Measurements from ENCODE around the gene CNDP1.

CNDP1 gene

GRCh38 chr18:74544898-74545297, 10.6 kb downstream of the CNDP1 start:
- no peak for DNase-seq (ENCODE audit: low read depth)
- TF ChIP-seq MYC (IDR thresholded peaks at IDR 0.05; ENCODE audit: low read depth, low read length): no peak
- TF ChIP-seq POLR2A (IDR thresholded peaks at IDR 0.05; ENCODE audit: extremely low read depth, insufficient read length): no peak
- TF ChIP-seq MAX (IDR thresholded peaks at IDR 0.05; ENCODE audit: low read depth, low read length): no peak
- no peak for TF ChIP-seq CTCF (IDR thresholded peaks at IDR 0.05; ENCODE audit: low read depth, low read length)
- H3K4me3 ChIP-seq (ENCODE audit: low read depth, low read length): no peak overlapping the region

- H3K4me3 ChIP-seq (ENCODE audit: low read depth, low read length): no peak overlapping the region
- no peak for TF ChIP-seq MYC (IDR thresholded peaks at IDR 0.05; ENCODE audit: low read depth, low read length)
- no peak for TF ChIP-seq POLR2A (IDR thresholded peaks at IDR 0.05; ENCODE audit: extremely low read depth, insufficient read length)
- no peak for TF ChIP-seq MAX (IDR thresholded peaks at IDR 0.05; ENCODE audit: low read depth, low read length)
- no peak for TF ChIP-seq CTCF (IDR thresholded peaks at IDR 0.05; ENCODE audit: low read depth, low read length)
- DNase-seq (ENCODE audit: low read depth): no peak
These were observed 11.7 kb downstream of the CNDP1 start for GRCh38 chr18:74546007-74546406.

GRCh38 chr18:74546751-74547530, 12.6 kb downstream of the CNDP1 start:
- no peak overlapping the region for H3K4me3 ChIP-seq (ENCODE audit: low read depth, low read length)
- TF ChIP-seq CTCF (IDR thresholded peaks at IDR 0.05; ENCODE audit: low read depth, low read length): no peak
- TF ChIP-seq MYC (IDR thresholded peaks at IDR 0.05; ENCODE audit: low read depth, low read length): no peak
- TF ChIP-seq MAX (IDR thresholded peaks at IDR 0.05; ENCODE audit: low read depth, low read length): no peak
- TF ChIP-seq POLR2A (IDR thresholded peaks at IDR 0.05; ENCODE audit: extremely low read depth, insufficient read length): no peak
- DNase-seq (ENCODE audit: low read depth): no peak

- TF ChIP-seq POLR2A (IDR thresholded peaks at IDR 0.05; ENCODE audit: extremely low read depth, insufficient read length): no peak
- no peak for TF ChIP-seq MAX (IDR thresholded peaks at IDR 0.05; ENCODE audit: low read depth, low read length)
- TF ChIP-seq MYC (IDR thresholded peaks at IDR 0.05; ENCODE audit: low read depth, low read length): no peak
- TF ChIP-seq CTCF (IDR thresholded peaks at IDR 0.05; ENCODE audit: low read depth, low read length): no peak
- no peak overlapping the region for H3K4me3 ChIP-seq (ENCODE audit: low read depth, low read length)
- no peak for DNase-seq (ENCODE audit: low read depth)
These were observed 13.6 kb downstream of the CNDP1 start for GRCh38 chr18:74547860-74548259.

- TF ChIP-seq POLR2A (IDR thresholded peaks at IDR 0.05; ENCODE audit: extremely low read depth, insufficient read length): no peak
- TF ChIP-seq MAX (IDR thresholded peaks at IDR 0.05; ENCODE audit: low read depth, low read length): no peak
- TF ChIP-seq MYC (IDR thresholded peaks at IDR 0.05; ENCODE audit: low read depth, low read length): no peak
- TF ChIP-seq CTCF (IDR thresholded peaks at IDR 0.05; ENCODE audit: low read depth, low read length): no peak
- no peak for DNase-seq (ENCODE audit: low read depth)
- no peak overlapping the region for H3K4me3 ChIP-seq (ENCODE audit: low read depth, low read length)
These were observed 15.3 kb downstream of the CNDP1 start for GRCh38 chr18:74549591-74550104.
